C4-2B (cell line): ENCODE measurements around the gene C3.

Experiments used
- H3K27ac ChIP-seq: fragments of 450-650 bp; 2 replicates; pipeline ENCODE4 v1.5.1; 2017
- ZFX ChIP-seq: fragments of 450-650 bp; IDR thresholded peaks from 2 replicates; pipeline ENCODE4 v1.6.1; 2017
- TF ChIP-seq, protein P1 (sequence below): fragments of 450-650 bp; conservative IDR thresholded peaks from 2 replicates; pipeline ENCODE4 v1.5.1; 2017; ENCODE audit warnings: mild to moderate bottlenecking

Gene C3

DNA sequence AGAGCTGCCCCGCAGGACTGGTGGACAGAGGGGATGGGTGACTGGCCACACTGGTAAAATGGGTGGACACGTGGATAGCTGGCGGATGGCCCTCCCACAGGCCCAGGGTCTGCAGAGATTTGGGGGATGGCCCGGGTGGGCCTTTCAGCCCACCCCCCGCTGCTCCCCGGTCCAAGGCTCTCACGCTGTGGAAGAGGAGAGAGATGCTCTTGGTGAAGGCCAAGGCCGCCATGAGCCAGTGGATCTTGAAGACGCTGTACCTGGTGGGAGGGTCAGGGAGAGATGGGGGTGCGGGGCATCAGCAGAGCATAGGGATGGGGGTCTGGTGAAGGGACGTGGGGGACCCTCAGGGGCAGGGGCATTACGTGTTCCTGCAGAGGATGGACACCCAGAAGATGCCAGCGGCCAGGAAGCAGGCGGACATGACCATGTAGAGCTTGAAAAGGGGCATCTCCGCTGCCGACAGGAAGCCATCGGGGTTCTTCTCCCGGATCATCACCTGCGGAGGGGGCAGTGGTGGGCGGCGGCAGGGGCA, 12.4 kb upstream of the C3 start:
- no peak for TF ChIP-seq ZFX
- TF ChIP-seq, protein P1, sequence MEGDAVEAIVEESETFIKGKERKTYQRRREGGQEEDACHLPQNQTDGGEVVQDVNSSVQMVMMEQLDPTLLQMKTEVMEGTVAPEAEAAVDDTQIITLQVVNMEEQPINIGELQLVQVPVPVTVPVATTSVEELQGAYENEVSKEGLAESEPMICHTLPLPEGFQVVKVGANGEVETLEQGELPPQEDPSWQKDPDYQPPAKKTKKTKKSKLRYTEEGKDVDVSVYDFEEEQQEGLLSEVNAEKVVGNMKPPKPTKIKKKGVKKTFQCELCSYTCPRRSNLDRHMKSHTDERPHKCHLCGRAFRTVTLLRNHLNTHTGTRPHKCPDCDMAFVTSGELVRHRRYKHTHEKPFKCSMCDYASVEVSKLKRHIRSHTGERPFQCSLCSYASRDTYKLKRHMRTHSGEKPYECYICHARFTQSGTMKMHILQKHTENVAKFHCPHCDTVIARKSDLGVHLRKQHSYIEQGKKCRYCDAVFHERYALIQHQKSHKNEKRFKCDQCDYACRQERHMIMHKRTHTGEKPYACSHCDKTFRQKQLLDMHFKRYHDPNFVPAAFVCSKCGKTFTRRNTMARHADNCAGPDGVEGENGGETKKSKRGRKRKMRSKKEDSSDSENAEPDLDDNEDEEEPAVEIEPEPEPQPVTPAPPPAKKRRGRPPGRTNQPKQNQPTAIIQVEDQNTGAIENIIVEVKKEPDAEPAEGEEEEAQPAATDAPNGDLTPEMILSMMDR = no peak
- H3K27ac ChIP-seq = no peak overlapping the region

DNA sequence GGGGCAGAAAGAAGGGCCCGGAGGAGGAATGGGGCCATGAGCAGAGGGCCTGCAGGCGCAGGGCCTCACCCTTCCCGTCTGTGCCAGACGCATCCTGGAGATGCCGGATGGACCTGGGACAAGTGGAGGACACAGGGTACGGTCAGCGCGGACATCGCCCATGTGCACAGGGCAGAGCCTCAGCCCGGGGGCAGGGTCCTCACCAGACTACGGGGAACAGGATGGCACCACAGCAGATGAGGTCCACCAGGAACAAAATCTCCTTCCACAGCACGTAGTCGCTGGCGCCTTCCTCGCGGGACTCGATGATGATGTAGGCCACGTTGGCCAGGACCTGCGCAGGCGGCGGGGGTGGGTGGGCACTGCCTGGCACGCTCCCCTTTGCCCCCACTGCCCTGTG, 11.4 kb upstream of the C3 start:
- TF ChIP-seq, protein P1 = no peak
- TF ChIP-seq ZFX = no peak
- H3K27ac ChIP-seq = no peak overlapping the region

DNA sequence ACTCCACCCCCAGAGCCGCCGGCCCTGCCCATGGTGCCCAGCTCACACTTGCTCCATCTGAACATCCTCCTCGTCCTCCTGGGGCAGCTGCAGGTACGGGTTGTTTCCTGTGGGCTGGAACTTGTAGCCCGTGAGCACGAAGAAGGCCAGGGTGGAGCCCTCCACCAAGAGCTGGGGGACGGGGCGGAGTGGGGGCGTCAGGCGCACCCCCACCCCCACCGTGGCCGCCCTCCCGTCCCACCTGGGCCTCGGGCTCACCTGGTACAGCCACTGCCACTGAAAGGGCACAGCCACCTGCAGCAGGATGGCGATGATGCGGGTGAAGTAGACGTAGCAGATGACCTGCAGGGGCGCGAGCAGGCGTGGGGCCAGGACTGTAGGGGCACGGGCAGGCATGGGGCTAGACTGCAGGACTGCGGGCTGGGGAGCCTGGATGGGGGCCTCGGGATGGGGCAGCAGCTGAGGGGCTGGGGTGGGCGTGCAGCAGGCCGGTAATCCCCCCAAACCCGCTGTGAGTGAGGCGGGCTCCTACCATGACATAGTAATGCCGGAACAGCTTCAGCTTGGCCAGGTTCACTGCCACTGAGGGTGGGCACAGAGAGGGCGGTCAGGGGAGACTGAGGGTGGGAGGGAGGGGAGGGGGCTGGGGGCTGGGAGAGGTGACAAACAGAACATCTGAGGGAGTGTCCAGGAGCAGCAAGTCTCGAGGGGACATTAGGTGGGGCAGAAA, 10.7 kb upstream of the C3 start:
- no peak for TF ChIP-seq ZFX
- TF ChIP-seq, protein P1 = no peak
- H3K27ac ChIP-seq = no peak overlapping the region

DNA sequence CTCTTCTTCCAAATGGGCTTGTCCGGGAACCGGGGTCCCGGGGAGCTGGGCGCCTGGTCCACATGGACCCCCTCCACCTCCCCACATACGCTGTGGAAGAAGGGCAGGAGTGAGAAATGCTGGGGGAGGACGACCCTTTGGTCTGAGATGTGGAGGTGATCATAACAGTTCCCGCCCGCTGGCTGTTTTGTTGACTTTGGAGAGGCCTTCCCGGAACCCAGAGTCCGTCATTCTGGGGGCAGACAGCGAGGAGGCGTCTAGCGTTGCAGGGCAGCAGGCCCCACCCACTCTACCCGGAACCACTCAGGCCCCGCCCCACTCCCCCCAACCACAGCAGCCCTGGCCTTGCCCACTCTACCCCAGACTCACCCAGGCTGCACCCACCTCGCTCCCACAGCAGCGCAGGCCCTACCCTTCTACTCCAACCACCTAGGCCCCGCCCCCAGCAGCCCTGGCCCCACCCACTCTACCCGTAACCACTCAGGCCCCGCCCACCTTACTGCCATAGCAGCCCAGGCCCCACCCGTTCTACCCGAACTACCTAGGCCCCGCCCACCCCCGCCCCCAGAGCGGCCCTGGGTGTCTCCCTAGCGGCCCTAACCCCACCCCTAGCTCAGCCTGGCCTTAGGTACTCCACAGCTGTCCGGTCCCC, 9.8 kb upstream of the C3 start:
- no peak for TF ChIP-seq ZFX
- TF ChIP-seq, protein P1 = no peak

DNA sequence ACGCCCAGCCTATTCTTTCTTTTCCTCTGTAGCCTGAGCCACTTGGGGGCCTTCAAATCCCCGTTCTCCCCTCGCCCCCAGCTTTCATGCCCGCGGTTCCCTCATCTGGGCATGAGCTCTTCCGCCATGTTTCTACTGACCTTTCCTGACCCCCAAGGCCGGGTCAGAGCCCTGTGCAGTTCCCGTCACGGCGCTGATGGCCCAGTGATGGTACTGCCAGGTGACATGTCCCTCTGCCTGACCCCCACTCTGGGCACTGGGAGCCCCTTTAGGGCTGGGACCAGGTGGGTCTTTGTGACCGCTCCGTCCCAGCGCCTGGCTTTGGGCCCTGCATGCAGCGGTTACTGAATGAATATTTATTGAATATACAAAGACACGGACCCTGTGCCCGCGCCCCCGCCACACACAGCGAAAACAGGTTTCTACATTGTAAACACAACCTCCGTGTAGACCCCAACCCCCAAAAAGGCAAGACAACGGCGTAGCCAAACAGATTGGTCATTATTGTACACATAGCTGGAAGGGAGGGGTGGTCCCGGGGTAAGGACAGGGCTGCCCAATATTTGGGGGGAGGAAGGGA, 9.2 kb upstream of the C3 start:
- TF ChIP-seq, protein P1 = no peak
- no peak for TF ChIP-seq ZFX
- no peak overlapping the region for H3K27ac ChIP-seq

More for the DNA sequence above, 9.8 kb upstream of the C3 start:
- no peak overlapping the region for H3K27ac ChIP-seq

DNA sequence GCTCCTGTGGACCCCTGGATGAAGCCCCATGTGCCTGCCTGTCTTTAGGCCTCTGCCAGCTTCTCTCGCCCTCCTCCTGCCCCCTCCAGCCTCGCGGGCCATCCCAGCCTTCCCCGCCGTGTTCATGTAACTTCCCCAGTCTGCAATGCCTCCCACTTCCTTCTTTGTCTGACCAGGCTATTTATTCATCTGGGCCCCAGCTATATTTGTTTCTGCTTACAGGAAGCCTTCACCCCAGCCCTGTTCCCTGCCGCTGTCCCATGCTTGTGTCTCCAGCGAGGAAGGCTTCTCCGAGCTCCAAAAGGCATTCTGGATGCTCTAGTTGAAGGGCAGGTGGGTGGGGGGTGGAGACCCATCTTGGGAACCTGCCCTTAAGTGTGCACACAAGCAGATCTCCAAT, 7.9 kb upstream of the C3 start:
- H3K27ac ChIP-seq = no peak overlapping the region
- TF ChIP-seq, protein P1 = no peak
- TF ChIP-seq ZFX = no peak
